HL-60 (cell line): ENCODE data around the gene ATG3.
"Not testable (repeated sequence)": the region's sequence is repeated elsewhere in the genome, so short reads cannot be mapped to it uniquely, and the experiment has no call there.

ENCODE experiments used
- DNase-seq, 2 experiments: peaks; one replicate each; pipeline ENCODE4 v3.0.0-alpha.2; 2010 to 2020; ENCODE audit warnings: low read depth in 1 of 2, low spot score in 1 of 2
- H3K27ac ChIP-seq: fragments of 250-450 bp; sonication (Bioruptor Pico); replicated peaks from 2 replicates; pipeline ENCODE4 v1.5.1; 2020; ENCODE audit warnings: mild to moderate bottlenecking, moderate library complexity
- H3K27me3 ChIP-seq: fragments of 250-450 bp; sonication (Bioruptor Pico); 2 replicates; pipeline ENCODE4 v1.5.1; 2021; ENCODE audit warnings: mild to moderate bottlenecking, moderate library complexity; ENCODE audit not compliant: insufficient read depth, poor library complexity, severe bottlenecking
- H3K4me3 ChIP-seq: replicated peaks from 2 replicates; pipeline ENCODE4 v1.5.1; 2011; ENCODE audit warnings: mild to moderate bottlenecking, control low read depth, low read length; ENCODE audit not compliant: insufficient read depth
- GABPA ChIP-seq: IDR thresholded peaks from 2 replicates; pipeline ENCODE4 v1.6.1; 2012; ENCODE audit warnings: low read depth
- POLR2AphosphoS5 ChIP-seq: IDR thresholded peaks from 2 replicates; pipeline ENCODE4 v1.6.1; 2012; ENCODE audit warnings: low read depth
- SPI1 ChIP-seq: IDR thresholded peaks from 2 replicates; pipeline ENCODE4 v1.6.1; 2012; ENCODE audit warnings: low read depth, mild to moderate bottlenecking, borderline replicate concordance
- TF ChIP-seq, protein P1 (sequence below): IDR thresholded peaks from one replicate; pipeline ENCODE4 v1.5.1; 2011; ENCODE audit warnings: low read length, control low read depth, inconsistent platforms; ENCODE audit not compliant: insufficient read depth
- TF ChIP-seq, protein P2 (sequence below): IDR thresholded peaks from 2 replicates; pipeline ENCODE4 v1.6.1; 2012; ENCODE audit warnings: low read depth; ENCODE audit not compliant: insufficient replicate concordance

ATG3 gene

DNA sequence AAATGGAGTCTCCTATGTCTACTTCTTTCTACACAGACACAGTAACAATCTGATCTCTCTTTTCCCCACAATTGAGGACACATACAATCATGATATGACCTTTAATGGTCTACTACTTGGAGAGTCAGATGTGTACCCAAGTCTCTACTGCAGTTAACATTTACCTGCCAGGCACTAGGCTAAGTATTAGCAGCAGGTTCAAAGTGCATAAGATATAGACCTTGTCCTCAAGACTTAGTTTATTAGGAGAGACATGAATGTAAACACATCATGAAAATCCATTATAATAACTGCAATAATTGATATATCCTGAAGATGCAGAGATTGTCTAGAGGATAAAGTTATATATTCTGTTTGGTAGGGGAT, 3.2 kb upstream of the ATG3 start:
- no peak overlapping the region for H3K27ac ChIP-seq
- DNase-seq: no peak
- TF ChIP-seq POLR2AphosphoS5: no peak
- TF ChIP-seq, protein P1, sequence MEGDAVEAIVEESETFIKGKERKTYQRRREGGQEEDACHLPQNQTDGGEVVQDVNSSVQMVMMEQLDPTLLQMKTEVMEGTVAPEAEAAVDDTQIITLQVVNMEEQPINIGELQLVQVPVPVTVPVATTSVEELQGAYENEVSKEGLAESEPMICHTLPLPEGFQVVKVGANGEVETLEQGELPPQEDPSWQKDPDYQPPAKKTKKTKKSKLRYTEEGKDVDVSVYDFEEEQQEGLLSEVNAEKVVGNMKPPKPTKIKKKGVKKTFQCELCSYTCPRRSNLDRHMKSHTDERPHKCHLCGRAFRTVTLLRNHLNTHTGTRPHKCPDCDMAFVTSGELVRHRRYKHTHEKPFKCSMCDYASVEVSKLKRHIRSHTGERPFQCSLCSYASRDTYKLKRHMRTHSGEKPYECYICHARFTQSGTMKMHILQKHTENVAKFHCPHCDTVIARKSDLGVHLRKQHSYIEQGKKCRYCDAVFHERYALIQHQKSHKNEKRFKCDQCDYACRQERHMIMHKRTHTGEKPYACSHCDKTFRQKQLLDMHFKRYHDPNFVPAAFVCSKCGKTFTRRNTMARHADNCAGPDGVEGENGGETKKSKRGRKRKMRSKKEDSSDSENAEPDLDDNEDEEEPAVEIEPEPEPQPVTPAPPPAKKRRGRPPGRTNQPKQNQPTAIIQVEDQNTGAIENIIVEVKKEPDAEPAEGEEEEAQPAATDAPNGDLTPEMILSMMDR: no peak
- H3K4me3 ChIP-seq: no peak overlapping the region
- no peaks in the 10 kb centered on the region for H3K27me3 ChIP-seq

GRCh38 chr3:112564247-112564939, 2.6 kb upstream of the ATG3 start:
- H3K4me3 ChIP-seq, H3K27ac ChIP-seq, H3K27me3 ChIP-seq, DNase-seq: not testable (repeated sequence)

DNA sequence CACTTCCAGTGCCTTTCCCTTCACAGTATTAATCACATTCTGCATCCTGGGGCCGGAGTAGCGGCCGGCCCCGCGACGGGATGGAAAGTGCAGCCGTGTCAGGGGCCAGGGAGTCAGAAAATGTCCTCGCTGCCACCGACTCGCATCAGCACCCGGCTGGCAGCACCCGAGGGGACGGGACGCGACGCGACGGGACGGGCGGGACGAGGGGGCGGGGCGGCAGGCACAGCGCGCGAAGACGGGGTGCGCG, 353 bp downstream of the ATG3 start:
- H3K27me3 ChIP-seq: no peaks in the 10 kb centered on the region
- DNase-seq: no peak
- TF ChIP-seq, protein P2, sequence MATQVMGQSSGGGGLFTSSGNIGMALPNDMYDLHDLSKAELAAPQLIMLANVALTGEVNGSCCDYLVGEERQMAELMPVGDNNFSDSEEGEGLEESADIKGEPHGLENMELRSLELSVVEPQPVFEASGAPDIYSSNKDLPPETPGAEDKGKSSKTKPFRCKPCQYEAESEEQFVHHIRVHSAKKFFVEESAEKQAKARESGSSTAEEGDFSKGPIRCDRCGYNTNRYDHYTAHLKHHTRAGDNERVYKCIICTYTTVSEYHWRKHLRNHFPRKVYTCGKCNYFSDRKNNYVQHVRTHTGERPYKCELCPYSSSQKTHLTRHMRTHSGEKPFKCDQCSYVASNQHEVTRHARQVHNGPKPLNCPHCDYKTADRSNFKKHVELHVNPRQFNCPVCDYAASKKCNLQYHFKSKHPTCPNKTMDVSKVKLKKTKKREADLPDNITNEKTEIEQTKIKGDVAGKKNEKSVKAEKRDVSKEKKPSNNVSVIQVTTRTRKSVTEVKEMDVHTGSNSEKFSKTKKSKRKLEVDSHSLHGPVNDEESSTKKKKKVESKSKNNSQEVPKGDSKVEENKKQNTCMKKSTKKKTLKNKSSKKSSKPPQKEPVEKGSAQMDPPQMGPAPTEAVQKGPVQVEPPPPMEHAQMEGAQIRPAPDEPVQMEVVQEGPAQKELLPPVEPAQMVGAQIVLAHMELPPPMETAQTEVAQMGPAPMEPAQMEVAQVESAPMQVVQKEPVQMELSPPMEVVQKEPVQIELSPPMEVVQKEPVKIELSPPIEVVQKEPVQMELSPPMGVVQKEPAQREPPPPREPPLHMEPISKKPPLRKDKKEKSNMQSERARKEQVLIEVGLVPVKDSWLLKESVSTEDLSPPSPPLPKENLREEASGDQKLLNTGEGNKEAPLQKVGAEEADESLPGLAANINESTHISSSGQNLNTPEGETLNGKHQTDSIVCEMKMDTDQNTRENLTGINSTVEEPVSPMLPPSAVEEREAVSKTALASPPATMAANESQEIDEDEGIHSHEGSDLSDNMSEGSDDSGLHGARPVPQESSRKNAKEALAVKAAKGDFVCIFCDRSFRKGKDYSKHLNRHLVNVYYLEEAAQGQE: no peak
- TF ChIP-seq POLR2AphosphoS5 (no peak), GABPA (no peak), SPI1 (no peak)
- TF ChIP-seq, protein P1: no peak

DNA sequence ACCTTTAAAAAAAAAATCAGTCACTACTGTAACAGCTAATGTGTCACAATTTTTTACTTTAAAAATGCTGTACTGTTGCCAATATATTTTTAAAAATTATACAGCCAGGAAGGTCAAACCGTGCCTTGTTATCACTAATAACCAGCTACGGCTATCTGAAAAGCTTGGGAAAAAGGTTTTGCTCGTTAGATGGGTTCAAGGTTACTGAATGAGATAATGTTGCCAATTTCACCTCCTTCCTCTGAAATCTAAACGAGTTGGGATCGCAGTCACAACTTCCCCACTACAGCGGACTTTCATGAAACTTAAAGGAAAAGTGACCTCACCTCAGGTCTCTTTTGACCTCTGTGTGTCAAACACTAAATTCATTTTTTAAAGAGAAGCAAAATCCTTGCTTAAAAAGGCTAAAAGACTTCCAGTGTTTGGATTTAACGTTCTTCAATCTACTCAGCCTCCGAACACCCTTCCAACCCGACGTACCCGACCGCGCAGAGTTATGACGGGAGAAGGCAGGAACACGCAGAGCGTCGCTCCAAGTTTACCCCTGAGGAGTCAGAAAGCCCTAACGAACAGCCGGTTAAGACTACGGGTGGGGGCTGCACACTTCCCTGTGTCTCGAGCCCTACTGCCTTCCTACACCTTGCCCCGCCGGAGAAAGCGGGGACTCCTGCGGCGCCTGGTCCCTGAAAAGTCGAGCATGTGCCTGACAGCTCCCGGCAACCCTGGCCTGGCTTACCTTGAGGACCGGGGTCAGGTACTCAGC, 860 bp downstream of the ATG3 start:
- H3K27ac ChIP-seq: peak overlapping the region; percentile 95
- peak overlapping the region; percentile 91 for H3K4me3 ChIP-seq
- DNase-seq: peak in 1 of 2 experiments; percentile 81
- TF ChIP-seq SPI1 (no peak), GABPA (no peak), POLR2AphosphoS5 (no peak)
- TF ChIP-seq, protein P2: no peak
- TF ChIP-seq, protein P1: no peak
- H3K27me3 ChIP-seq: no peaks in the 10 kb centered on the region

More for the DNA sequence above, 353 bp downstream of the ATG3 start:
- Histone ChIP-seq H3K27ac (peak overlapping the region; percentile 95), H3K4me3 (peak overlapping the region; percentile 91)
